Activated naive CD8-positive, alpha-beta T cell treated with anti-CD3 and anti-CD28 coated beads, Interleukin-2, amount 10 ng/mL, durations not matched to agents 7 days and 5 days (primary cell): Measurements from ENCODE around the gene PTGIS. TPM values are rescaled to one million over a fixed set of nuclear protein-coding genes. Genes with fewer than 3 reads are reported as not detected.
A peak's percentile ranks its signal among the peaks of the same experiment; 100 is the strongest.

Experiments
- ATAC-seq: fragments of 150-1000 bp; cut with Tn5 transposase; one replicate; pipeline ENCODE4 v1.10.0; 2021; ENCODE audit warnings: low read depth, moderate library complexity
- POLR2A ChIA-PET: fragments of 350-600 bp; sonication (Branson Sonifier 250); formaldehyde crosslinking; loops from one replicate; lab custom pipeline; 2021; ENCODE audit warnings: antibody characterized with exemption; lab: Charles Lee
- DNase-seq: peaks from one replicate; pipeline ENCODE4 v3.0.0; 2021
- H3K27ac Mint-ChIP-seq: one replicate; pipeline ENCODE4 v1.8.0; 2022; ENCODE audit warnings: mild to moderate bottlenecking, mixed read lengths
- H3K27me3 Mint-ChIP-seq: one replicate; pipeline ENCODE4 v1.8.0; 2022; ENCODE audit warnings: mild to moderate bottlenecking, moderate library complexity, mixed read lengths
- H3K36me3 Mint-ChIP-seq: one replicate; pipeline ENCODE4 v1.8.0; 2021; ENCODE audit warnings: mild to moderate bottlenecking, mixed read lengths
- H3K4me1 Mint-ChIP-seq: one replicate; pipeline ENCODE4 v1.8.0; 2021; ENCODE audit warnings: mixed read lengths
- H3K4me3 Mint-ChIP-seq: one replicate; pipeline ENCODE4 v1.8.0; 2022; ENCODE audit warnings: mild to moderate bottlenecking, moderate library complexity, mixed read lengths
- H3K9me3 Mint-ChIP-seq: one replicate; pipeline ENCODE4 v1.8.0; 2021; ENCODE audit warnings: mixed read lengths
- total RNA-seq, 2 experiments: library from RNA; stranded (reverse); gene quantifications; one replicate each; pipeline ENCODE4 v1.2.3, GENCODE V29; 2021

PTGIS gene
- total RNA-seq, 2 experiments from 2014 or later: 0.37 to 0.39 TPM

DNA sequence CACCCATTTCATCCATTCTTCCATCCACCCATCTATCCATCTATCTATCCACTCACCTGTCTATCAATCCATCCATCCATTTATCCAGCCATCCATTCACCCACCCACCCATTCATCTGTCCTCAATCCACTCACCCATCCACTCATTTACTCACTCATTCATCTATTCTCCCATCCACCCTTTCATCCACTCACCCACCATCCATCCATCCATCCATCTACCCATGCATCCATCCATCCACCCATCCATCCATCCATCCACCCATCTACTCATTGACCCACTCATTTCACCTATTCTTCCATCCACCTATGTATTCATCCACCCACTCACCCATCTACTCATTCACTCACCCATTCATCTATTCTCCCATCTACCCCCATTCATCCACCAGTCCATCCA is 24.2 kb upstream of the PTGIS start:
- ATAC-seq (no peak), DNase-seq (no peak)
- Mint-ChIP-seq H3K4me1 (peaks cover 67% of the 10 kb centered on the region), H3K9me3 (peaks cover 6% of the 10 kb centered on the region), H3K27ac (peak overlapping the region; percentile 97), H3K36me3 (peaks cover 24% of the 10 kb centered on the region), H3K4me3 (peak overlapping the region; percentile 18), H3K27me3 (no peaks in the 10 kb centered on the region)
- POLR2A ChIA-PET: no interaction called here

- DNase-seq: no peak
- POLR2A ChIA-PET: interaction anchor here (1.1 kb wide), 1 partner anchor 14 kb away, joined by 3 read pairs; no protein-coding TSS in a partner anchor
- Mint-ChIP-seq H3K27me3 (no peaks in the 10 kb centered on the region), H3K4me3 (no peak overlapping the region), H3K4me1 (peaks cover 65% of the 10 kb centered on the region), H3K9me3 (peaks cover 6% of the 10 kb centered on the region), H3K27ac (peak overlapping the region; percentile 97), H3K36me3 (peaks cover 22% of the 10 kb centered on the region)
- no peak for ATAC-seq
These were observed 23.4 kb upstream of the PTGIS start for GRCh38 chr20:49591217-49591865.

DNA sequence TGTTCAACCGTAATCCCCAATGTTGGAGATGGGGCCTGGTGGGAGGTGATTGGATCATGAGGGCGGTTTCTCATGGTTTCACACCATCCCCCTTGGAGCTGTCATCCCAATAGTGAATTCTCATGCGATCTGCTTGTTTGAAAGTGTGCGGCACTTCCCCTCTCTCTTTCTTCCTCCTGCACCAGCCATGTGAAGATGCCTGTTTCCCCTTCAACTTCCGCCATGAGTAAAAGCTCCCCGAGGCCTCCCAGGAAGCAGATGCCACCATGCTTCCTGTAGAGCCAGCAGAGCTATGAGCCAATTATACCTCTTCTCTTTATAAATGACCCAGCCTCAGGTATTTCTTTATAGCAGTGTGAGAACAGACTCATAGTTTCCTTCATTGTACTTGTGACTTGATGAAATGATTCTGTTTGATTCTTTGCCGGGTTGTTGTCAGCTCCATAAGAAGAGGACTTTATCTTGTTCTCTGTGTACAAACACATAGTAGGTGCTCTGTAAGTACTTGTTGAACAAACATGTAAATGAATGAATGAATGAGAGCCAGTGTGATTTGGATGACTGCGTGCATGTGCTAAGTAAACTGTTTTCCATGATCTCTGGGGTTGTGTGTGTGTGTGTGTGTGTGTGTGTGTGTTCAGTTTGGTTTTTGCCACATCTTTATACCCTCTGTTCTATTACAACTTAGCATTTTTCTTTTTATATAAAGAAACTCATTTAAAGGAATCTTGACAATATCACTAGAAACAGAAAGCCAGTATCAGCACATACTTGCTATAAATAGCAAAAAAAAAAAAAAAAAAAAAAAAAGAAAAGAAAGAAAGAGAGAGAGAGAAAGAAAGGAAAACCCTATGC is 22.5 kb upstream of the PTGIS start:
- Mint-ChIP-seq H3K4me3 (no peak overlapping the region), H3K27me3 (no peaks in the 10 kb centered on the region)

GRCh38 chr20:49589747-49590146 is 21.8 kb upstream of the PTGIS start:
- H3K4me3 Mint-ChIP-seq: no peak overlapping the region
- peaks cover 2% of the 10 kb centered on the region for H3K27me3 Mint-ChIP-seq
- H3K9me3 Mint-ChIP-seq: peaks cover 6% of the 10 kb centered on the region
- no peak for ATAC-seq
- peaks cover 50% of the 10 kb centered on the region for H3K4me1 Mint-ChIP-seq
- POLR2A ChIA-PET: interaction anchor here (1.3 kb wide), 1 partner anchor 12 kb away, joined by 8 read pairs; no protein-coding TSS in a partner anchor
- DNase-seq: no peak
- peaks cover 20% of the 10 kb centered on the region for H3K36me3 Mint-ChIP-seq
- H3K27ac Mint-ChIP-seq: peak overlapping the region; percentile 36

More for the DNA sequence above, 22.5 kb upstream of the PTGIS start:
- peaks cover 20% of the 10 kb centered on the region for H3K36me3 Mint-ChIP-seq
- H3K9me3 Mint-ChIP-seq: peaks cover 6% of the 10 kb centered on the region
- H3K27ac Mint-ChIP-seq: peak overlapping the region; percentile 36
- no peak for DNase-seq
- ATAC-seq: no peak
- POLR2A ChIA-PET: interaction anchor here (1.1 to 1.3 kb wide), 2 partner anchors 13 kb away, joined by 3 to 8 read pairs; no protein-coding TSS in a partner anchor
- peaks cover 55% of the 10 kb centered on the region for H3K4me1 Mint-ChIP-seq

DNA sequence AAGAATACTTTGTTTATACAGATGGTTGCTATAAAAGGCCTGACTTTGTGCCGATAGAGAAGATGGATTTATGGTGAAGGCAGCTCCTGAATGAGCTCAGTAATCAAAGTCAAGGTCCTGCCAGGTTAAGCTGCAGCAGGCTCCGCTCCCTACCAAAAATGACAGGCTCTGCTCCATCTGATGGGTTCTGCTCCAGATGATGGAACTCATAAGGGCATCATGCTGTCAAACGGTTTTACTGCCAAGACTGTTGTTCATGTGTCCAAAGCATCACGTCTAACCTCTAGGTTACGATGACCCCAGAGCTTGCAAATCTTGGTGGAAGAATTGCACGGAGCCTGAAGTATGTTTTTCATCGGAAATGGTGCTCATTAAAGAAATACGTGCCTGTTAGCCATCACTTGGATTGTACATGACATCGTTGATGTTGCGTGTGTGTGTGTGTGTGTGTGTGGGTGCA is 19.2 kb upstream of the PTGIS start:
- Mint-ChIP-seq H3K27me3 (peaks cover 5% of the 10 kb centered on the region), H3K36me3 (peaks cover 18% of the 10 kb centered on the region), H3K4me3 (no peak overlapping the region), H3K27ac (no peak overlapping the region), H3K9me3 (peaks cover 7% of the 10 kb centered on the region), H3K4me1 (peaks cover 27% of the 10 kb centered on the region)
- DNase-seq (no peak), ATAC-seq (no peak)
- POLR2A ChIA-PET: no interaction called here

GRCh38 chr20:49585585-49586245 is 17.8 kb upstream of the PTGIS start:
- POLR2A ChIA-PET: no interaction called here
- H3K27me3 Mint-ChIP-seq: peaks cover 10% of the 10 kb centered on the region

GRCh38 chr20:49584418-49585382 is 16.8 kb upstream of the PTGIS start:
- DNase-seq (no peak), ATAC-seq (no peak)
- Mint-ChIP-seq H3K9me3 (peaks cover 6% of the 10 kb centered on the region), H3K4me1 (peaks cover 10% of the 10 kb centered on the region), H3K4me3 (no peak overlapping the region), H3K27me3 (peaks cover 10% of the 10 kb centered on the region), H3K27ac (peak overlapping the region; percentile 4), H3K36me3 (peaks cover 8% of the 10 kb centered on the region)
- POLR2A ChIA-PET: interaction anchor here (1.7 kb wide), 1 partner anchor 9 kb away, joined by 5 read pairs; no protein-coding TSS in a partner anchor

More at GRCh38 chr20:49585585-49586245, 17.8 kb upstream of the PTGIS start:
- no peak overlapping the region for H3K27ac Mint-ChIP-seq
- peaks cover 6% of the 10 kb centered on the region for H3K9me3 Mint-ChIP-seq
- peaks cover 15% of the 10 kb centered on the region for H3K36me3 Mint-ChIP-seq
- H3K4me3 Mint-ChIP-seq: no peak overlapping the region
- ATAC-seq: no peak
- H3K4me1 Mint-ChIP-seq: peaks cover 18% of the 10 kb centered on the region
- no peak for DNase-seq

DNA sequence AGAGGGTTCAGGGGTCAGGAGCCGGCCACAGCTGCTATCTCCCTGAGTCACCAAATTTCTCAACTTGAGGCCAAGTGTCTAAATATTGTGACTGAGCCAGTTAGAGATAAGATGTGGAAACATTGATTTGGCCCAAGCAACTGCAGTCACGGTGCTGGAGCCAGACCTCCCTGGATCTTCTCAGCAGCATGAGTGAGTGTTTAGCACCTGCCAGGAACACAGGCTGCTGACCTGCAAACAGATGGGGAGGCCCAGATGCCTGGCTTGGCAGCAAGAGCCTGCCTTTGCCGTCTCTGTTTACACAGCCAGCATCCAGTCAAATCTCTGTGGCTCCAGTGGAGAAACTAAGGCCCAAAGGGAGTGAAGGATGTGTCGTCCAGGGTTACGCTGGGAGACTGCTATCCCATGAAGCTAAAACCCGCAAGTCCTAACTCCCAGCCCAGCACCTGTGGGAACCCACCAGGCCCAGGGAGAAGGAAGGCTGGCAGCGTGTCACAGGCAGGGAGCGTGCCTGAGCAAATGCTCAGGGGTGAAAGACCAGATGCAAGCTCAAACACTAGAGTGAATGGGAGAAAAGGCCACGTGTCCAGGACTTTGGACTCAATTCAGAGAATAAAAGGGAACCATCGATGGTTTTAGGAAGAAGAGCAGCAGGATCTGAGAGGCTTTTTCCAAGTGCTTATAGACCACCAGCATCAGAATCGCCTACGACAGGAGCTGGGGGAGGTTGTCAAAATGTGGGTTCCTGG is 15.9 kb upstream of the PTGIS start:
- ATAC-seq: no peak
- Mint-ChIP-seq H3K4me3 (no peak overlapping the region), H3K36me3 (peaks cover 5% of the 10 kb centered on the region), H3K9me3 (peaks cover 6% of the 10 kb centered on the region), H3K27ac (no peak overlapping the region), H3K27me3 (peaks cover 14% of the 10 kb centered on the region), H3K4me1 (peaks cover 9% of the 10 kb centered on the region)
- DNase-seq: no peak
- POLR2A ChIA-PET: interaction anchor here (1.7 kb wide), 1 partner anchor 10 kb away, joined by 5 read pairs; no protein-coding TSS in a partner anchor

GRCh38 chr20:49583343-49583668 is 15.4 kb upstream of the PTGIS start:
- H3K27me3 Mint-ChIP-seq: peaks cover 14% of the 10 kb centered on the region
- H3K4me3 Mint-ChIP-seq: no peak overlapping the region
- H3K36me3 Mint-ChIP-seq: peaks cover 5% of the 10 kb centered on the region
- POLR2A ChIA-PET: interaction anchor here (1.7 kb wide), 1 partner anchor 11 kb away, joined by 5 read pairs; no protein-coding TSS in a partner anchor
- H3K27ac Mint-ChIP-seq: no peak overlapping the region
- DNase-seq: no peak
- H3K9me3 Mint-ChIP-seq: peaks cover 6% of the 10 kb centered on the region
- peaks cover 13% of the 10 kb centered on the region for H3K4me1 Mint-ChIP-seq
- ATAC-seq: no peak

DNA sequence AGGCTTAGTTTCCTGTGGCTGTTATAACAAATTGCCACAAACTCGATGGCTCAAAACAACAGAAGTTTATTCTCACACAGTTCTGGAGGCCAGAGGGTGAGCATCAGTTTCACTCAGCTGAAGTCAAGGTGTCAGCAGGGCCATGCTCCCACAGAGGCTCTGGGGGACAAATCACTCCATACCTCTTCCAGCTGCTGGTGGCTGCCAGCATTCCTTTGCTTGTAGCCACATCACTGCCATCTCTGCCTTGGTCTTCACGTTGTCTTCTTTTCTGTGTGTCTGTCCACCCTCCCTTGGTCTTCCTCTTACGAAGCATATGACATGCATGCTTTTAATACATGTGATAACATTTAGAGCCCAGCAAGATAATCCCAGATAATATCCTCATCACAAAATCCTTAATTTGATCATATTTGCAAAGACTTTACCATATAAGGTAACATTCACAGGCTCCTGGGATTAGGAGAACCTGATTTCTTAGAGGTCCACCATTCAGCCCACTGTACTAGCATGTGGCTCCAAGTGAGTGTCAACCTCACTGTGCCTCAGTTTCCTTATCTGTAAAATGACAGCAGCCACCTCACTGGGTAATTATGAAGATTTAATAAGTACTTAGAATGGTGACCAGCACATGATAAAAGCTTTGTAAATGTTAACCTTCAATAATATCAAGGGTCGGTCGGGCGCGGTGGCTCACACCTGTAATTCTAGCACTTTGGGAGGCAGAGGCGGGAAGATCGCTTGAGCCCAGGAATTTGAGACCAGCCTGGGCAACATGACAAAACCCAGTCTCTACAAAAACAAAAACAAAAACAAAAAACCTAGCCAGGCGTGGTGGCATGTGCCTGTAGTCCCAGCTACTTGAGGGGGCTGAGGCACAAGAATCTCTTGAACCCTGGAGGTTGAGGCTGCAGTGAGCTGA is 14.7 kb upstream of the PTGIS start:
- no peak overlapping the region for H3K27ac Mint-ChIP-seq
- H3K36me3 Mint-ChIP-seq: peaks cover 5% of the 10 kb centered on the region
- ATAC-seq (no peak), DNase-seq (no peak)
- peaks cover 6% of the 10 kb centered on the region for H3K9me3 Mint-ChIP-seq
- no peak overlapping the region for H3K4me3 Mint-ChIP-seq
- POLR2A ChIA-PET: interaction anchor here (1.7 kb wide), 1 partner anchor 11 kb away, joined by 5 read pairs; no protein-coding TSS in a partner anchor
- H3K4me1 Mint-ChIP-seq: peaks cover 18% of the 10 kb centered on the region
- peaks cover 14% of the 10 kb centered on the region for H3K27me3 Mint-ChIP-seq

- DNase-seq (no peak), ATAC-seq (no peak)
- Mint-ChIP-seq H3K4me3 (no peak overlapping the region), H3K27me3 (peaks cover 14% of the 10 kb centered on the region), H3K36me3 (peaks cover 11% of the 10 kb centered on the region), H3K9me3 (peaks cover 8% of the 10 kb centered on the region), H3K4me1 (peaks cover 28% of the 10 kb centered on the region), H3K27ac (no peak overlapping the region)
- POLR2A ChIA-PET: interaction anchor here (3.3 kb wide), 1 partner anchor 13 kb away, joined by 13 read pairs; no protein-coding TSS in a partner anchor
These were observed 13.5 kb upstream of the PTGIS start for GRCh38 chr20:49581482-49581881.
